Stimulated activated CD4-positive, alpha-beta T cell treated with anti-CD3 and anti-CD28 coated beads, TNF-alpha, amount 100 ng/mL, for 48 hours (primary cell): ENCODE results near the gene LY6G5C.

Experiments used
- DNase-seq, 3 donors: peaks; one replicate each; pipeline ENCODE4 v3.0.0-alpha.2; 2020; ENCODE audit warnings: low read depth in 3 of 3

Gene LY6G5C

GRCh38 chr6:31691564-31692108 is 10.8 kb upstream of the LY6G5C start:
- DNase-seq: no peak

GRCh38 chr6:31691078-31691463 is 10.2 kb upstream of the LY6G5C start:
- DNase-seq: no peak

GRCh38 chr6:31690231-31691077 is 9.6 kb upstream of the LY6G5C start:
- no peak for DNase-seq

DNA sequence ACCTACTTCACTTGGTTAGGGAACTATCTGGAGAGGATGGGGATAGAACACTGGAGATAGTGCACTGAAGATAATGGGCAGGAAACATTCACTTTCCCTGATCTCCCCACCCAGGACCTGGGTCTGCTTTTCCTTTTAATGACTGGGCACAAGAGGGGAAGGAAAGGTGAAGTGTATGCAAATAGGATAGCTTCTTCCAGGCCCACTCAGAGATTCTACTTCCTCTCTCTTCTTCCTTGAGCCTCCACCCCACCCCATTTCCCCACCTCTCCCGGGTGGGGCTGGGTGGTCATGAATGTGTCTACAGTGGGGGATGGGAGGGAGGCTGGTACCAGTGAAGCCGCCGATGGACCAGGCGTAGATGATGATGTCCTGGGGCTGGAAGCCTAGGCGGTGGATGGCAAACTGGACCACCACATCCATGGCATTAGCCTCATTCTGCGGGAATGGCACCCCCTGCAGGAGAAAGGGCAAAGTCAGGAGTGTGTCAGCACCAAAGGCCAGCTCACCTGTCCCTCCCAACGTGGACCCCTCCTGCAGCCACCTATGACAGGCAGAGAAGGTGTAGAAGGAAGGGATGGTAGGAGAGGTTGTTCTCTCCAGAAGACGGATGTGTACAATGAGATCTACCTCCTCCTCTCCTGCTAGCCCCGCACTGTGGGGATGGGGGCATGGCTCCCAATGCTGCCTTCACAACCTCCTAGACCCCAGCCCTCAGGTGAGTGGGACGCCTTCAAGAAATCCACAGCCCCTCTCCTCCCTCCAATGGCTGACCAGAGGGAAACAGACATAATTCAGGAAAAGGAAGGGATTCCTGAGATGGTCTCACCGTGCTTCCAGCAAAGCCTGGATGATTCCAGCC is 8.6 kb upstream of the LY6G5C start:
- no peak for DNase-seq

- DNase-seq: no peak
Observed at GRCh38 chr6:31687860-31688693, 7.2 kb upstream of the LY6G5C start.

DNA sequence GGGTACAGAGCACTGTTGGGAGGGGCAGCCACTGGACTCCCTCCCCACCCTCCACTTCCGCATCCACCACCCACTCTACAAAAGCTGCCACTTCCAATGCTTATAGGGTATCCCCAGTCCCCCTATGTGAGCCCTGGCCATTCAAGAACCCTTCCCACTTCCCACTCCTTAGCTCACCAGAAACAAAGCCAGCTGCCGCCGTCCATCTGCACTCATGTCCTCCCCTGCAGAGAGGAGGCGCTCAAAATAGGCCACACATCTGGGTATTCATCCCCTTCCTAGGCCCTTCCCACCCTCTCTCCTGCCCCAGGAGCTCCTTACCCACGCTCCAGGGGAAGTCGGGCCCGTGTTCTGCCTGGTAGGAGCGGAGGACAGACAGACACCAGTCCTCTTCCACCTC is 6.5 kb upstream of the LY6G5C start:
- no peak for DNase-seq

GRCh38 chr6:31686483-31686882 is 5.6 kb upstream of the LY6G5C start:
- DNase-seq: no peak

GRCh38 chr6:31683591-31683990 is 2.7 kb upstream of the LY6G5C start:
- DNase-seq: no peak

GRCh38 chr6:31681135-31681671 is 336 bp upstream of the LY6G5C start:
- DNase-seq: peak in 1 of 3 donors; percentile 26

GRCh38 chr6:31677955-31678354 is 2.9 kb downstream of the LY6G5C start:
- DNase-seq: no peak

DNA sequence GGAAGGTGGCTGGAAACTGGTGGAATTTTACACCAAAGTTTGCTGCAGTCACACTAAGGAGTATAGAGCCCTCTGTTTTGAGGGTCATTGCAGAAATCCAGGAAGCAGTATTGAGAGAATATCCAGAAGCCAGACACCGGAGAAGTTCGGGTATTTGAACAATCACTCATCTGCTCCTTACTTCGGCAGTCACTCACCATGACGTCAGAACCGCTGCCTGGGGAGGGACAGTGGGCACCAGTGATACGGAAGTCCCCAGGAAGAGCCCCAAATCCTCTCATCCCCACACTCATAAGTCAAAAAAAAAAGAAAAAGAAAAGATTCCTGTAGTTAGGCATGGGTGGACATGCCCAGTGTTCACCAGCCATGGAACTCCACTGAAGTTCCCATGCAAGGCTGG is 4.0 kb downstream of the LY6G5C start:
- DNase-seq: no peak

DNA sequence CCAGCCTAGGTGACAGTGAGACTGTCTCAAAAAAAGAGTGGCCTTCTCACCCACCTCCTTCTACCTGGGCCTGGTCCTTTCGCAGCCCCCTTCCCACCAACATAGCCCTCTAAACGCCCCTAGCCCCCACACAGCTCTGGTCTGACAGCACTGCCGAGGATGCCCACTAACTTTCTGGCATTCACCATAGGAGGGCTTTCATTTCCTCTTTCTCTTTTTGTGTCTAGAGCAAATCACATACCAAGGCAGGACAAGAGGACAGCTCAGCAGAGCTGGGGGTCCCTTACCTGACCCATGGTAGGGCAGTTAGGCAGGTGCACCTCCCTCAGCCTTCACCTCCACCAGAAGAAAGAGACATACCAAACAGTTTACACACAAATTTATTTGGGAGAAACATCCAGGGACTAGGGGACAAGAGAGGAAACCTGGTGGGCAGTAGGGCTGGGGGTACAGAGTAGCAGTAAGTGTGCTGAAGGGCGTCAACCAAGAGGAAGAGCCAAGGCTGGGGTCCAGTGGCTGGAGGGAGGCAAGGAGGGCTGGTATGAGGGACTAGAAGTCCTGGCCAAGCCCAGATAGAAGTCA is 4.5 kb downstream of the LY6G5C start:
- no peak for DNase-seq

GRCh38 chr6:31669676-31670075 is 11.2 kb downstream of the LY6G5C start, which contains the start of gene LY6G5B:
TSS of gene LY6G5B (plus strand) at chr6:31669976. CDS start at chr6:31670951, 975 bp downstream.
- no peak for DNase-seq

- DNase-seq: no peak
Observed at GRCh38 chr6:31666337-31666965, 14.4 kb downstream of the LY6G5C start.

- DNase-seq: peak; percentile 95 to 98 (median 96)
Observed at GRCh38 chr6:31665501-31666336, 15.1 kb downstream of the LY6G5C start, which contains the start of gene CSNK2B. TSS of gene CSNK2B (plus strand) at chr6:31666080. CDS start at chr6:31666832, 752 bp downstream.

DNA sequence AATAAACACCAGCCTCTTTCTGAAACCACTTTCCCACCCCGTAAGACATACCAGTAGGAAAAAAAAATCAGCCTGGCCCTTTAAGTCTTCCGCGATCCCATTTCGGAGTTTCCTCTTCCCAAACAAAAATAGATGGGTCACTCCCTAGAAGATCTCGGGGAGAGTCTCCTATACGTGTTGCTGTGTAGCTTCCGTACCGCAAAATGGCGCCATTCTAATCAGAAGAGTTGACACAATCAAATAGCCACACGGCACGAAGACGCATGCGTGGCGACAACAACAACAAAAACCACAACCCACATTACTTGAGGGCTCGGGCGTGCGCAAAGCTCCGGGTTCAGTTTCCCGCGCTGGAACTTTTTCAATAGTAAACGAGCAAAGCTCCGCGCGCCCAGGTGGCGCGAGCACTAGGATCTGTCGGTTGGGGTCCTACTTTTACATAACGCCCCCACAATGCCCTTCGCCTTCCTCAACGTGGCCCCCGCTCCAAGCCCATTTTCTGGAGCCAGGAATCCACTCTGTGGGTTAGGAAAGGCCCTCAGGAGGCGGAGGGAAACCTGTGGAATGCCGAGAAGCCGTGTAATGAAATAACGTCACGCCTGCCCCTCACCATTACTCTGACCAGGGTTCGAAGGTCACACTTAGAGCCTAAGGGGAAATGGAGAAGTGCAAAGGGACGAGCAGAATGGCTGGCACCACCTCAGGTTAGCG is 15.9 kb downstream of the LY6G5C start, which contains the start of gene GPANK1:
Gene GPANK1, minus strand, starts transcription at position 208 of the 711 bp plus-strand sequence. CDS start 519 bp downstream, outside the sequence.
- DNase-seq: peak; percentile 74 to 83 (median 80)

DNA sequence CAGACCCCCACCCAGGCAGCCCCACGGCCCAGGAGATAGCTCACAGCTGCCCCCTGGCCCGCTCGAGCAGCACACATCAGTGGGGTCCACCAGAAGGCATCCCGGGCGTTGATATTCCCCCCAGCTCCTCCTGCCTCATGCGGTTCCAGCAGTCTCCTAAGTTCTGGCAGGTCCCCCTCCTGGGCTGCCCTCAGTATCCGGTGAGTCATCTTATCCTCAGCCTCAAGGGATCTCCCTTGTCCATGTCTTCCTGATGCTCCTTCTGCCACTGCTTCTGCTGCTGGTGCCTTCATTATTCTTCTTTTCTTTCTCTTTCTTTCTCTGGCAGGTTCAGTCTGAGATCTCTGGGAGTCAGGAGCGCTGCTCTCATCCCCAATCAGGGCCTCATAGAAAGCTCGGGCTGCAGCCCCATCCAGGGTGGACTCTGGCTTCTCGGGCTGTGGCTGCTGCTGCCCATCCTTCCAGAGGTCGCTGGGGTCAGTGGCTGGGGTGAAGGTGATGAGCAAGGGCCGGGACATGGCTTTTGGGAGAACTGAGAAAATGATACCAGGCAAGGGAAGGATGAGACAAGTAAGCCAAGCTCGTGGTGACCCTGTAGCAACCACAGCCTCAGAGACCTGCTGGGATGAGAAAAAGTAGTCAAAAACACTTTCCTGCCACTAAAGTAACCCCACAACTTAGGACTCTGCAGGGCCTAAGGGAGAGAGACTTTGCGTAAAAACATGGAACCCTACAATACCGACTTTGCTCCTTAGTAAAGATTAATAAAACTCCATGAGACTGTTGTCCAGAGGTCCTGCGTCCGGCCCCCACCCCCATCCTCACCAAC is 16.7 kb downstream of the LY6G5C start:
- no peak for DNase-seq
